PC-9 (cell line): ENCODE results near the gene ASPN.

Source experiments
- EZH2 ChIP-seq: fragments of 200-600 bp; sonication (generic); IDR thresholded peaks from 2 replicates; pipeline ENCODE4 v1.8.0; 2017; ENCODE audit warnings: antibody characterized with exemption, low read depth
- TF ChIP-seq, protein P1 (sequence below): fragments of 200-600 bp; sonication (generic); conservative IDR thresholded peaks from 2 replicates; pipeline ENCODE4 v1.6.1; 2017; ENCODE audit warnings: mixed run types, antibody characterized with exemption, mild to moderate bottlenecking, moderate library complexity

DNA sequence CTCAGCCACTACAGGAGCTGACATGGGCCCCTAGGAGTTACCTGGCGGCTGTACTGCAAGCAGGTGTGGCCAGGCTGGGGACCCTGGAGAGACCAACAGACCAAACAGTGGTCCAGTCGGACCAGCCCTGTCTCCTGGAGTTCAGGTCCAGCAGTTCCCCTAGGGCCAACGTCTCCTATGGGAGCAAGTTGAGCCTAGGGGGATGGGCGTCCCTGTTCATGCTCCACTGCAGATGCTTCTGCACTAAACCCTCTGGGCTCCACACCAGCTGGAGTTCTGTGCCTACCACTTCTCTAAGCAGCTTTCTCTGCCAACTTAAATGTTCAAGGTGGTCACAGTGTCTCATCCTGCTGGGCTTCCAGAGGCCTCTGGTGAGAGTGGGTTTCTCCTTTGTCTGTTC, 37.5 kb downstream of the ASPN start:
- TF ChIP-seq, protein P1, sequence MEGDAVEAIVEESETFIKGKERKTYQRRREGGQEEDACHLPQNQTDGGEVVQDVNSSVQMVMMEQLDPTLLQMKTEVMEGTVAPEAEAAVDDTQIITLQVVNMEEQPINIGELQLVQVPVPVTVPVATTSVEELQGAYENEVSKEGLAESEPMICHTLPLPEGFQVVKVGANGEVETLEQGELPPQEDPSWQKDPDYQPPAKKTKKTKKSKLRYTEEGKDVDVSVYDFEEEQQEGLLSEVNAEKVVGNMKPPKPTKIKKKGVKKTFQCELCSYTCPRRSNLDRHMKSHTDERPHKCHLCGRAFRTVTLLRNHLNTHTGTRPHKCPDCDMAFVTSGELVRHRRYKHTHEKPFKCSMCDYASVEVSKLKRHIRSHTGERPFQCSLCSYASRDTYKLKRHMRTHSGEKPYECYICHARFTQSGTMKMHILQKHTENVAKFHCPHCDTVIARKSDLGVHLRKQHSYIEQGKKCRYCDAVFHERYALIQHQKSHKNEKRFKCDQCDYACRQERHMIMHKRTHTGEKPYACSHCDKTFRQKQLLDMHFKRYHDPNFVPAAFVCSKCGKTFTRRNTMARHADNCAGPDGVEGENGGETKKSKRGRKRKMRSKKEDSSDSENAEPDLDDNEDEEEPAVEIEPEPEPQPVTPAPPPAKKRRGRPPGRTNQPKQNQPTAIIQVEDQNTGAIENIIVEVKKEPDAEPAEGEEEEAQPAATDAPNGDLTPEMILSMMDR = no peak
- TF ChIP-seq EZH2 = no peak
